Endometrial microvascular endothelial cells (primary cell): ENCODE measurements around the gene MEST. TPM values are rescaled to one million over a fixed set of nuclear protein-coding genes. Genes with fewer than 3 reads are reported as not detected.
"Not testable (repeated sequence)": the region's sequence is repeated elsewhere in the genome, so short reads cannot be mapped to it uniquely, and the experiment has no call there.

Source experiments
- in situ Hi-C: cut with HindIII; loops from 2 replicates; pipeline ENCODE4 v1.10.0; 2017; ENCODE audit warnings: low sequenced_read_pairs, low pct_unique_long_range_greater_than_20kb; ENCODE audit errors: inconsistent ontology term
- total RNA-seq: library from RNA; depleted of rRNA; stranded (reverse); fragments of >200 nt; gene quantifications from one replicate; pipeline ENCODE4 v1.2.3, GENCODE V29; 2015; ENCODE audit errors: inconsistent ontology term

Gene MEST
- total RNA-seq: 8.7 TPM

DNA sequence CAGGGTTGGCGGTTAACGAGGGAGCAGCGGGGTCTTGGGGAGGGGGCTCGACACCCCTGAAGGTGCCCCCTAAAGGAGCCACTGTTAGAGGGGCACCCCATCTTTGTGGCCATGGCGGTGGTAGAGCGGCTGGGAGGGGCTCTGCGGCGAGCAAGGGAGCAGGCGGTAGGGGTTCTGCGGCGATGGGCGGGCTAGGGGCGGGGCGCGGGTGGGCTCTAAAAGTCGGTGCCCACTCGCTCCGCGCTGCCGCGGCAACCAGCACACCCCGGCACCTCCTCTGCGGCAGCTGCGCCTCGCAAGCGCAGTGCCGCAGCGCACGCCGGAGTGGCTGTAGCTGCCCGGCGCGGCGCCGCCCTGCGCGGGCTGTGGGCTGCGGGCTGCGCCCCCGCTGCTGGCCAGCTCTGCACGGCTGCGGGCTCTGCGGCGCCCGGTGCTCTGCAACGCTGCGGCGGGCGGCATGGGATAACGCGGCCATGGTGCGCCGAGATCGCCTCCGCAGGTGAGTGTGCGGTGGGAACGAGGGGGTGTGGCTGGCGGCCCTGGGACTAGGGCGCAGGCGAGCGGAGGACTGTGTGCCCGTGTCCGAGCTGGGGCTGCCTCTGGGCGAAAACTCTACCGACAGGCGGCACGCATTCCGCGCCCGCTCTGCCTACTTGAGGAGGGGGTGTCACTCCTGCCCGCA is at the start of gene MEST:
Gene MEST (plus strand): TSS at position 245 of the 682 bp plus-strand sequence. CDS start 229 bp downstream, at position 474.
- in situ Hi-C loops: no loop called here

GRCh38 chr7:130442601-130443000 is 49.3 kb upstream of the MEST start:
- in situ Hi-C loops: no loop called here

DNA sequence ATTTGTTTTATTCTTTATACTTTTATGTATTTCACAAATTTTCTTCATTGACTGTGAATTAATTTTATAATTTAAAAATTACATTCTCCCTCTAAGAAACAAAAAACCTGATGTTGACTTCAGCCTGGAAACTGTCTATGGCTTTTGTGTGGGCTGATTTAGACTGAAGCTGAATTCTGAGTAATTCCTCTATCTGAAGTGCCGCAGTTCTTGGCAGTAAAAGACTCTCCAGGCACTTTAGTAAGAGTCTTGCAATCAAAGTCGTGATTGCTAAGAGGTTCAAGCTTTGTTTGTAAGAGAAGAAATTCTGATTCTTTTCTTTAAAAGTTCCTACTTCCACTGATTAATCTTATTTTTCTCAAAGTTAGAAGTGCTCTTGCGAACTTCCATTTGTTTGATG is 47.7 kb upstream of the MEST start:
- in situ Hi-C loops: no loop called here

GRCh38 chr7:130444751-130445407 is 47.0 kb upstream of the MEST start:
- in situ Hi-C loops: no loop called here

- in situ Hi-C loops: no loop called here
Observed at GRCh38 chr7:130446259-130446658, 45.6 kb upstream of the MEST start.

DNA sequence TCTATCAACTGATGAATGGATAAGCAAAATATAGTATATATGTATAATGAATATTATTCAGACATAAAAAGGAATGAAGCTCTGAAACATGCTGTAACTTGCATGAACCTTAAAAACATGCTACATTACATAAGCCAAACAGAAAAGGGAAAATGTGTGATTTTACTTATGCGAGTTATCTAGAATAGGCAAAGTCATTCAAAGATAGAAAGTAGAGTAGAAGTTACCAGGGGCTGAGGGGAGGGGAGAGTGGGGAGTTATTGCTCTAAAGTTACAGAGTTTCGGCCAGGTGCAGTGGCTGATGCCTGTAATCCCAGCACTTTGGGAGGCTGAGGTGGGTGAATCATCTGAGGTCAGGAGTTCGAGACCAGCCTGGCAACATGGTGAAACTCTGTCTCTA is 40.5 kb upstream of the MEST start:
- in situ Hi-C loops: not testable (repeated sequence)

GRCh38 chr7:130452951-130453350 is 38.9 kb upstream of the MEST start:
- in situ Hi-C loops: no loop called here

GRCh38 chr7:130454959-130455358 is 36.9 kb upstream of the MEST start:
- in situ Hi-C loops: no loop called here

DNA sequence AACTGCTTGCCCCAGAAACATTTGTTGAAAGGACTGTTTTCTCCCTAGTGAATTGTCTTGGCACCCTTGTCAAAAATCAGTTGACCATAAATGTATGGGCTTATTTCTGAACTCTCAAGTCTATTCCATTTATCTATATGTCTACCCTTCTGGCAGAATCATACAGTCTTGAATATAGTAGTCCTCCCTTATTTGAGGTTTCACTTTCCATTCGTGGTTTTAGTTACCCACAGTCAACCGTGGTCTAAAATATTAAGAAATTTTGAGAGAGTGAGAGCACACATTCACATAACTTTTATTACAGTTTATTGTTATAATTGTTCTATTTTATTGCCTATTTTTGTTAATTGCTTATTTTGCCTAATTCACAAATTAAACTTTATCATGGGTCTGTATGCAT is 33.6 kb upstream of the MEST start:
- in situ Hi-C loops: no loop called here

DNA sequence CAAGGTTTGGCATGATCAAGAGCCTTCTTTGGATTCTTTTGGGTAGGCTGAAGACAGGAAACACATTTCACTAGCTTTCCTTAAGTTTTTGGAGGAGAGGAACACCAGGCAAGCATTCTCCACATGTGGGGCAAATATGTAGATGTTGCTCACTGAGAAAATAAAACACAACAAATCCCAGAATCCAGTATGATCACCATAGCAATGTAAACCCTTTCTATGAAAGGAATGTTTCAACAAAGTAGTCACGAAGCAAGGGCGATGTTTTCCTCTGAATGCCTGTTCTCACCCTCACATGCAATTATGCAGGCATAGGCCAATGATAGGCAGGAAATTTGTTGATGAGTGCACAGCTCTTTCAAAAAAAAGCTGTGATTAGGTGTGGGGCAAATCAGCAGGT is 30.6 kb upstream of the MEST start:
- in situ Hi-C loops: no loop called here

DNA sequence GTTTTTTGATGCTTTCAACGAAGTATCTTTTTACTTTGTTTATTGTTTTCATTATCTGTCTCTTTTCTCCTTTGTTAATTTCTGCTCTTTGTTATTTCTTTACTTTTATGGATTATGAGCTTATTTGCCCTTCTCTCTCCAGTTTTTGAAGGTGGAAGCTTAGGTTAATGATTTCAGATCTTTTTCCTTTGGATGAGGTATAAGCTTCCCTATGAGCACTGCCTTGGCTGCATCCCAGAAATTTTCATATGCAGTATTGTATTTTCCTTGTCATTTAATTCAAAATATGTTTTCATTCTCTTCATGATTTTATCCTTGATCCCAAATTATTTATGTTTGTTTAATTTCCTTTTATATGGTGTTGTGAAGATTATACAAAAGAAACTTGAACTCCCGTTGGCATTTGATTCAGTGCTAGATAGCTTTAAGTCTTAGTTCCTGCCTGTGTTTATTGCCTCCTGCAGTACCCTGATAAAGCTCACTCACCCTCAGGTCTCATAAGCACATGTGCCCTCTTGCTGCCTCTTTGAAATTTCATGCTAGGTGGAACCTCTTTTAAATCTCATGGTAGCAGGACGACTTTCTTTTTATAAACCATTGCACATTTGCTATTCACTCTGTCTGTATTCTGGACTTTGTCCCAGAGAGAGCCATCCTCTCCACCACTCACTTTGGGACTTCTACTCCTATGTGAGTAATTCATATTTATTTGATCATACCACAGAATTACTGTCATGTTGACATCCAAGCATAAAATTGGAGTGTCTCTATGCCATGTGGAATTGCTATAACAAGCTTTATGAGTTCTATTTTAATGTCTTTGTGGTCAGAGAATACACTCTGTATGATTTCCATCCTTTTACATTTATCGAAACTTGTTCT is 28.1 kb upstream of the MEST start:
- in situ Hi-C loops: no loop called here

- in situ Hi-C loops: no loop called here
Observed at GRCh38 chr7:130468612-130469011, 23.3 kb upstream of the MEST start.

DNA sequence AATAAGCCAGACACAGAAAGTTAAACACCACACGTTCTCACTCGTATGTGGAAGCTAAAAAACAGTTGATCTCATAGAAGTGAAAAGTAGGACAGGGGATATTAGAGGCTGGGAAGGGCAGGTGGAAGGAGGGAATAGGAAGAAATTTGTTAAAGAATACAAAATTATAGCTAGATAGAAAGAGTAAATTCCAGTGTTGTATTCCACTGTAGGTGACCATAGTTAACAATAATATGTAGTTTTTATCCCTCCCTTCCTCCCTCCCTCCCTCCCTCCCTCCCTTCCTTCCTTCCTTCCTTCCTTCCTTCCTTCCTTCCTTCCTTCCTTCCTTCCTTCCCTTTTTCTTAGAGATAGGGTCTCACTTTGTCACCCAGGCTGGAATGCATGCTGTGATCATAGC is 19.9 kb upstream of the MEST start:
- in situ Hi-C loops: no loop called here

GRCh38 chr7:130473289-130473688 is 18.6 kb upstream of the MEST start:
- in situ Hi-C loops: no loop called here

DNA sequence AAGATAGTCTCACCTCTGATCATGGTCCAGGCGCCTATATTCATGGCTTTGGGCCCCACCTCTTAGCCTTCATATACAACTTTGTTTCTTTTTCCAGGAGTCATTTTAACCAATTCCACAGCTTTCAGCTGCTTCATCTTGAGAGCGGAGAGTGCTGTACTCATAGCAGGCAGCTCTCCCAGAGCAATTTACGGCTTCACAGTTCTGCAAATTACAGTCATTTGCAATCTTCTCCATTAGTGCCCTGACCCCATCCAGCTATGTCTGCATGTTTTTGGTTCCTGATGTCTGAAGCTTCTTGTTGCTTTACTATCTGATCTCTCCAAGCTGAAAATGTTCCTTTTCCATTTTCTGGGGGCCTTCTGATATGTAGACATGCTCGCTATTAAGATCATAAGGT is 18.0 kb upstream of the MEST start:
- in situ Hi-C loops: no loop called here

GRCh38 chr7:130475776-130476175 is 16.1 kb upstream of the MEST start:
- in situ Hi-C loops: no loop called here

GRCh38 chr7:130476297-130477150 is 15.4 kb upstream of the MEST start:
- in situ Hi-C loops: no loop called here

GRCh38 chr7:130478991-130479390 is 12.9 kb upstream of the MEST start:
- in situ Hi-C loops: no loop called here
